ENCODE data around the gene AGPAT3.

Gene AGPAT3

GRCh38 chr21:43927591-43928221 lies 62.7 kb downstream of the AGPAT3 start:
- Histone ChIP-seq H3K4me1 (ENCODE audit: control insufficient read depth in 1 of 2, insufficient read depth in 1 of 2, low read depth in 1 of 2, low read length in 1 of 2) (no peaks in the 10 kb centered on the region), H3K27ac (no peak overlapping the region), H3K27me3 (no peaks in the 10 kb centered on the region), H3K9me3 (no peaks in the 10 kb centered on the region), H3K36me3 (no peaks in the 10 kb centered on the region), H3K4me3 (ENCODE audit: low read depth in 1 of 2, low read length in 1 of 2) (no peak overlapping the region)
- no peak for TF ChIP-seq CTCF (IDR thresholded peaks at IDR 0.05)

- H3K9me3 ChIP-seq: no peaks in the 10 kb centered on the region
- no peaks in the 10 kb centered on the region for H3K4me1 ChIP-seq (ENCODE audit: control insufficient read depth in 1 of 2, insufficient read depth in 1 of 2, low read depth in 1 of 2, low read length in 1 of 2)
- no peaks in the 10 kb centered on the region for H3K36me3 ChIP-seq
- no peak for TF ChIP-seq CTCF (IDR thresholded peaks at IDR 0.05)
- no peak overlapping the region for H3K27ac ChIP-seq
- no peak overlapping the region for H3K4me3 ChIP-seq (ENCODE audit: low read depth in 1 of 2, low read length in 1 of 2)
- no peaks in the 10 kb centered on the region for H3K27me3 ChIP-seq
Measured at GRCh38 chr21:43928222-43929125, 63.5 kb downstream of the AGPAT3 start.

GRCh38 chr21:43929217-43929971 lies 64.4 kb downstream of the AGPAT3 start:
- no peak for TF ChIP-seq CTCF (IDR thresholded peaks at IDR 0.05)
- Histone ChIP-seq H3K36me3 (no peaks in the 10 kb centered on the region), H3K27ac (no peak overlapping the region)

GRCh38 chr21:43930074-43930847 lies 65.2 kb downstream of the AGPAT3 start:
- no peaks in the 10 kb centered on the region for H3K27me3 ChIP-seq
- H3K4me3 ChIP-seq (ENCODE audit: low read depth in 1 of 2, low read length in 1 of 2): no peak overlapping the region
- no peaks in the 10 kb centered on the region for H3K4me1 ChIP-seq (ENCODE audit: control insufficient read depth in 1 of 2, insufficient read depth in 1 of 2, low read depth in 1 of 2, low read length in 1 of 2)
- no peak for TF ChIP-seq CTCF (IDR thresholded peaks at IDR 0.05)
- H3K36me3 ChIP-seq: no peaks in the 10 kb centered on the region
- no peak overlapping the region for H3K27ac ChIP-seq
- no peaks in the 10 kb centered on the region for H3K9me3 ChIP-seq

More at GRCh38 chr21:43929217-43929971, 64.4 kb downstream of the AGPAT3 start:
- H3K4me1 ChIP-seq (ENCODE audit: control insufficient read depth in 1 of 2, insufficient read depth in 1 of 2, low read depth in 1 of 2, low read length in 1 of 2): no peaks in the 10 kb centered on the region
- H3K27me3 ChIP-seq: no peaks in the 10 kb centered on the region
- no peak overlapping the region for H3K4me3 ChIP-seq (ENCODE audit: low read depth in 1 of 2, low read length in 1 of 2)
- H3K9me3 ChIP-seq: no peaks in the 10 kb centered on the region

GRCh38 chr21:43930848-43931375 lies 65.9 kb downstream of the AGPAT3 start:
- H3K4me3 ChIP-seq (ENCODE audit: low read depth in 1 of 2, low read length in 1 of 2): no peak overlapping the region
- H3K27ac ChIP-seq: no peak overlapping the region
- no peaks in the 10 kb centered on the region for H3K36me3 ChIP-seq
- H3K9me3 ChIP-seq: no peaks in the 10 kb centered on the region
- H3K27me3 ChIP-seq: no peaks in the 10 kb centered on the region
- H3K4me1 ChIP-seq (ENCODE audit: control insufficient read depth in 1 of 2, insufficient read depth in 1 of 2, low read depth in 1 of 2, low read length in 1 of 2): no peaks in the 10 kb centered on the region
- TF ChIP-seq CTCF (IDR thresholded peaks at IDR 0.05): no peak

All from neutrophil (primary cell).